ENCODE results near the gene COL1A1. TPM values are rescaled to one million over a fixed set of nuclear protein-coding genes. Genes with fewer than 3 reads are reported as not detected.

The COL1A1 gene
- total RNA-seq, 2 experiments from 2014 or later = 0.95 to 1.7 TPM

DNA sequence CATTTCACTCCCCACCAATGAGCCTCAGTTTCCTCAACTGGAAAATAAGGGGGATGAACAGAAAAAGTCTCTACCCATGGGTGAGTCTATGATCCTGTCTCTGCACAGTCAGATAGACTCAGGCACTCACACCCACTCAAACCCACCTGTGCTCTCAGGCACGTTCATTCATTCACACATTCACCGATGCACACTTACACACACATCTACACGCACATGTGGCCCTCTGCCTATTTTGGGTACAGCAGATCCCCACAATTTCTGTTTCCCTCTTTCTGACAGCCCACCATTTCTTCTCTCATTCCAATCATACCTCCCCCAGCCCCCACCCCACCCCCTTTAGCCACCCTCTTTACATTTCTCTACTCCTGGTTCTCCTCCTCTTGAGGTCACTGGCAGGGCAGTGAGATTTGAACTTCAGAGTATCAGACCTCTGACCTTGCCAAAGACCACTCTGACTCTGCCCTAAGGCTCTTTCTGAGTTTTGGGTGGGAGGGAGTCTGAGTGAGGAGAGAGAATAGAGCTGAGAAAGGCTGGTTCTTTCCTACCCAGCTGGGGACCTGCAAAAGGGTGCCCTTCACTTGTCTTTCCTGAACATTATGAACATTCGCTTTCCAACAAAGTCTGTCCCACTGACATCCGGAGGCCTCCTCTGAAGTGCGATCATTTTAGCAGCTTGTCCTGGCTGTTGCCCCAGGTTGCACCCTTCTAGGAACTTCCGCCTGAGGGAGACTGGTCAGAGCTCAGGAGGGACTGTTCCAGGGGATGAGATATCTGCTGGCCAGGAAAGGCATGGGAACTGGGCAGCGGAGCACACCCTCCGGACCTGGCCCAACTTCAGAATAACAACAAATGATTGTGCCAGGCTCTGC lies 10.1 kb upstream of the COL1A1 start:
- intact Hi-C loops (cut with micrococcal nuclease) = no loop called here
- Mint-ChIP-seq H3K36me3 (ENCODE audit: low read depth) (no peaks in the 10 kb centered on the region), H3K4me3 (no peak overlapping the region), H3K27me3 (ENCODE audit: low read depth) (peaks cover 12% of the 10 kb centered on the region), H3K9me3 (no peaks in the 10 kb centered on the region), H3K27ac (no peak overlapping the region), H3K4me1 (ENCODE audit: low read depth) (peaks cover 30% of the 10 kb centered on the region)
- DNase-seq = no peak
- CTCF ChIA-PET = interaction anchor here (0.7 to 10.5 kb wide), 9 partner anchors 7 to 86 kb away, joined by 3 to 87 read pairs (median 9); partner anchors contain the start of gene COL1A1

GRCh38 chr17:50210240-50211225 lies 9.1 kb upstream of the COL1A1 start:
- H3K27me3 Mint-ChIP-seq (ENCODE audit: low read depth) = peaks cover 18% of the 10 kb centered on the region
- H3K27ac Mint-ChIP-seq = no peak overlapping the region
- peaks cover 30% of the 10 kb centered on the region for H3K4me1 Mint-ChIP-seq (ENCODE audit: low read depth)
- no peak overlapping the region for H3K4me3 Mint-ChIP-seq
- DNase-seq = no peak
- intact Hi-C loops (cut with micrococcal nuclease) = no loop called here
- CTCF ChIA-PET = interaction anchor here (0.7 to 10.5 kb wide), 4 partner anchors 9 to 86 kb away, joined by 3 to 87 read pairs (median 7); partner anchors contain the start of gene COL1A1
- no peaks in the 10 kb centered on the region for H3K36me3 Mint-ChIP-seq (ENCODE audit: low read depth)
- H3K9me3 Mint-ChIP-seq = no peaks in the 10 kb centered on the region

GRCh38 chr17:50209472-50210239 lies 8.2 kb upstream of the COL1A1 start:
- DNase-seq = no peak
- CTCF ChIA-PET = interaction anchor here (1.4 to 10.5 kb wide), 3 partner anchors 8 to 62 kb away, joined by 3 to 87 read pairs (median 11); partner anchors contain the start of gene COL1A1
- H3K27me3 Mint-ChIP-seq (ENCODE audit: low read depth) = peaks cover 25% of the 10 kb centered on the region

GRCh38 chr17:50209133-50209471 lies 7.7 kb upstream of the COL1A1 start:
- Mint-ChIP-seq H3K27me3 (ENCODE audit: low read depth) (peaks cover 25% of the 10 kb centered on the region), H3K4me1 (ENCODE audit: low read depth) (peaks cover 30% of the 10 kb centered on the region), H3K27ac (no peak overlapping the region), H3K9me3 (no peaks in the 10 kb centered on the region), H3K36me3 (ENCODE audit: low read depth) (no peaks in the 10 kb centered on the region), H3K4me3 (no peak overlapping the region)
- DNase-seq = no peak
- CTCF ChIA-PET = interaction anchor here (1.1 to 10.5 kb wide), 3 partner anchors 8 to 114 kb away, joined by 3 to 87 read pairs (median 4); partner anchors contain the start of gene COL1A1
- intact Hi-C loops (cut with micrococcal nuclease) = no loop called here

More at GRCh38 chr17:50209472-50210239, 8.2 kb upstream of the COL1A1 start:
- peaks cover 30% of the 10 kb centered on the region for H3K4me1 Mint-ChIP-seq (ENCODE audit: low read depth)
- H3K36me3 Mint-ChIP-seq (ENCODE audit: low read depth) = no peaks in the 10 kb centered on the region
- H3K4me3 Mint-ChIP-seq = no peak overlapping the region
- intact Hi-C loops (cut with micrococcal nuclease) = no loop called here
- H3K27ac Mint-ChIP-seq = no peak overlapping the region
- no peaks in the 10 kb centered on the region for H3K9me3 Mint-ChIP-seq

DNA sequence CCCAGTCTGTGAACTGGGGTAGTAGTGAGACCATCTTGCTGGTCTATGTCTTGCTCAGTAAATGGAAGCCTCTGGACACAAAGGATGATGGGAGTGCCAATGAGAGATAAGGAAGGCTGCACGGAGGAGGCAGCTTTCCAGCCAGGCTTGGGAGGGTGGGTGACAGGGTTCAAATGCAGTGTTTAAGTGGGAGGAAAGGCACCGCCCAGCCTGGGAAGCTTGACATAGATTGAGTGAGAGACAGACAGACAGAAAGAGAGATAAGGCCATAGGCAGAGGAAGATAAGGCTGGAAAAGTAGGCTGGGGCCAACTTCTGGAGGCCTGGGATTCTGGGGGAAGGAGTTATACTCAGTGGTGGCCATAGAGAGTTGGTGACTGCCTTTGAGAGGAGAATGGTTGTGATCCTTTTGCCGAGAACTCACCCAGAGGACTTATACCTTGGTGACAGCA lies 7.2 kb upstream of the COL1A1 start:
- intact Hi-C loops (cut with micrococcal nuclease) = no loop called here
- CTCF ChIA-PET = interaction anchor here (1.1 to 10.5 kb wide), 2 partner anchors 7 to 114 kb away, joined by 4 to 87 read pairs; partner anchors contain the start of gene COL1A1

DNA sequence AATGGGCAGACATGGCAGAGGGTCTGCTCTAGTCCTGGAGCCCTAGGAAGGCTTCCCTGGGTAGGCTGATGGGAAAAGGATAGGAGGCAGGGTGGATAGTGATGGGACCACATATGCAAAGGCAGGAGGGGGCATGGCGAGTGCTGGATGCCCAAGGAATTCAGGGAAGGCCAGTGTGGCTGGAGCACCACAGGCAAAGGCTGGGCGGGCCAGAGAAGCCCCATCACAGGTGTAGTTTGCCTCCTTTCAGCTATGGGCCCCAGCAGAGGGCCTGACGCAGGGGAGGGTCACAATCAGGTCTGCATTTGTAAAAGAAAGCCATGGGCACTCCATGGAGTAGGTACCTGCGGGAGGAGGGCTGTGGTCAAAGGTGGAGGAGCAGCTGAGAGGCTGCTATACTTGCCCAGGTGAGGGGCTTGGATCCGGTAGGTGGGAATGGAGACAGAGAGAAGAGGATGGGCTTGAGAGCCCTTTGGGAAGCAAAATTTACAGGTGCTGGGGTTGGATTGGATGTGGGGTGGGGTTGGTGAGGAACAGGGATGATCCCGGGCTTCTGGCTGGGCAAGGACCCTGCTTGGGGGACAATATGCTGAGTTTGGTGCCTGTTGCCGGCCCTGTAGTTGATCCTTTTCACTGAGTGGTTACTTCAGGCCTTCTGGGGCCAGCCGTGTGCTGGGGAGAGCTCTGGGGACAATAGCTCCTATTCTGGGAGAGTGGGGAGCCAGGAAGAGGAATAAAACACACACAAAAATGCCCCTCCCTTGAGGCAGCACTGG lies 6.5 kb upstream of the COL1A1 start:
- Mint-ChIP-seq H3K36me3 (ENCODE audit: low read depth) (no peaks in the 10 kb centered on the region), H3K27me3 (ENCODE audit: low read depth) (peaks cover 30% of the 10 kb centered on the region), H3K4me1 (ENCODE audit: low read depth) (peaks cover 22% of the 10 kb centered on the region), H3K27ac (no peak overlapping the region), H3K4me3 (no peak overlapping the region), H3K9me3 (no peaks in the 10 kb centered on the region)
- intact Hi-C loops (cut with micrococcal nuclease) = no loop called here
- DNase-seq = no peak
- CTCF ChIA-PET = interaction anchor here (0.6 to 1.1 kb wide), 4 partner anchors 10 to 113 kb away, joined by 3 to 6 read pairs (median 4); no protein-coding TSS in a partner anchor

More for the DNA sequence above, 7.2 kb upstream of the COL1A1 start:
- peaks cover 29% of the 10 kb centered on the region for H3K4me1 Mint-ChIP-seq (ENCODE audit: low read depth)
- no peak overlapping the region for H3K27ac Mint-ChIP-seq
- no peaks in the 10 kb centered on the region for H3K9me3 Mint-ChIP-seq
- no peak for DNase-seq
- H3K36me3 Mint-ChIP-seq (ENCODE audit: low read depth) = no peaks in the 10 kb centered on the region
- H3K4me3 Mint-ChIP-seq = no peak overlapping the region
- peaks cover 29% of the 10 kb centered on the region for H3K27me3 Mint-ChIP-seq (ENCODE audit: low read depth)

DNA sequence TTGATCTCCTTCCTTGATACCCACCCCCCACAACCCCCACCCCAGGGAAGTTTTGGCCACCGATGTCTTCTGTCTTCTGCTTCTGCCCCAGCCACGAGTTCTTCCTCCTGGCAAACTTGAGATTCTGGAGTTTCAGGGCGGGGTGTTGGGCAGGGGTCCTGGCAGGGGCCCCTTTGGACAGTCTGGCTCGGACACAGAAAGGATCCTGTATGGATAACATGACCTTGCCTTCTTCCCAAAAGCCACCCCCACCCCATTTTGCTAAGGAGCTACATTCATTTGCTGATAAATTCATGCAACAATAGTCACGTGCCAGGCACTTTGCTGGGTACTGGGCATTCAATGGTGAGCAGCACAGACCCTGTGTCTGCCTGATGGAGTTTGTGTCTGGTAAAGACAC lies 5.9 kb upstream of the COL1A1 start:
- Mint-ChIP-seq H3K4me3 (no peak overlapping the region), H3K4me1 (ENCODE audit: low read depth) (peaks cover 16% of the 10 kb centered on the region), H3K27ac (no peak overlapping the region), H3K36me3 (ENCODE audit: low read depth) (no peaks in the 10 kb centered on the region), H3K27me3 (ENCODE audit: low read depth) (peaks cover 37% of the 10 kb centered on the region), H3K9me3 (no peaks in the 10 kb centered on the region)
- intact Hi-C loops (cut with micrococcal nuclease) = no loop called here
- CTCF ChIA-PET = interaction anchor here (0.6 to 1.1 kb wide), 3 partner anchors 9 to 90 kb away, joined by 3 to 6 read pairs (median 3); no protein-coding TSS in a partner anchor
- no peak for DNase-seq

DNA sequence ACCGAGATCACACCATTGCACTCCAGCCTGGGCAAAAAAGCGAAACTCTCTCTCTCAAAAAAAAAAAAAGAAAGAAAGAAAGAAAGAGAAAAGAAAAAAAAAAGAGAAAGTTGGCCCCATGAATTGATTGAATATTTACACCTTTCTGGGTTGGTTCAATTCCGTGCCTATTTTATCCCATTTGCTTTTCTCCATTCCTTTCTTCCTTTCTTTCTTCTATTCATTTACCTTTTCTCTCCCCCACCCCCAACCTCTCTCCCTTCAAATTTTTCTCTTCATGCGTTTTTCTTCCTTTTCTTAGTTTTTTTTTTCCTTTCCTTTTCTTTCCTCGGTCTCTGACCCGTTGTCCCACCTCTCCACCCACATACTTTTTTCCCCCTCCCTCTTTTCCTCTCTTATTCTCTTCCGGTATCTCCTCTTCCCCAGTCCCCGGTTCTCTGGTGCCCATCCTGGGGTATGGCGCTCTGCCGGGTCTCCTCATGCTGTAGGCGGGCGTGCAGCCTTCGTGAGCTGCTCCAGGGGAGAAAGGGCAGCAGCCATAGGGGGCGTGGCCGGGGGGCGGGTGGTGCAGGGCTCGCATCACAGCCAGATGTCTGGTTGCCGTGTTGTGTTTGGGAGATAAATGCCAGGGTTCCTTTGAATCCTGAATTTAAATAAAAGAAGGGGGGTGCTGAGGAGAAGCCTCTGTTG lies 5.3 kb upstream of the COL1A1 start:
- Mint-ChIP-seq H3K27ac (no peak overlapping the region), H3K4me3 (no peak overlapping the region), H3K4me1 (ENCODE audit: low read depth) (peaks cover 12% of the 10 kb centered on the region), H3K27me3 (ENCODE audit: low read depth) (peaks cover 42% of the 10 kb centered on the region), H3K9me3 (no peaks in the 10 kb centered on the region), H3K36me3 (ENCODE audit: low read depth) (no peaks in the 10 kb centered on the region)
- CTCF ChIA-PET = interaction anchor here (1.1 to 7.5 kb wide), 3 partner anchors 65 to 91 kb away, joined by 3 to 225 read pairs (median 16); partner anchors contain the start of gene TMEM92
- intact Hi-C loops (cut with micrococcal nuclease) = no loop called here
- no peak for DNase-seq

GRCh38 chr17:50205963-50206505 lies 4.6 kb upstream of the COL1A1 start:
- intact Hi-C loops (cut with micrococcal nuclease) = no loop called here
- H3K27me3 Mint-ChIP-seq (ENCODE audit: low read depth) = peaks cover 44% of the 10 kb centered on the region
- no peak overlapping the region for H3K4me3 Mint-ChIP-seq
- H3K9me3 Mint-ChIP-seq = no peaks in the 10 kb centered on the region
- DNase-seq = no peak
- H3K36me3 Mint-ChIP-seq (ENCODE audit: low read depth) = no peaks in the 10 kb centered on the region
- CTCF ChIA-PET = interaction anchor here (3.4 to 7.5 kb wide), 2 partner anchors 65 to 91 kb away, joined by 16 to 225 read pairs; partner anchors contain the start of gene TMEM92
- no peak overlapping the region for H3K27ac Mint-ChIP-seq
- peaks cover 9% of the 10 kb centered on the region for H3K4me1 Mint-ChIP-seq (ENCODE audit: low read depth)

Measured in activated naive CD4-positive, alpha-beta T cell treated with anti-CD3 and anti-CD28 coated beads for 36 hours (primary cell).